GM18508 (cell line): Measurements from ENCODE around the gene SLFN11.
A peak's percentile ranks its signal among the peaks of the same experiment; 100 is the strongest.
"Not testable (repeated sequence)": the region's sequence is repeated elsewhere in the genome, so short reads cannot be mapped to it uniquely, and the experiment has no call there.

Source experiments
- ATAC-seq: cut with Tn5 transposase; IDR thresholded peaks from one replicate; pipeline ENCODE4 v1.9.1; 2021; ENCODE audit warnings: moderate number of reproducible peaks; ENCODE audit not compliant: insufficient read depth, unreplicated experiment

SLFN11 gene

GRCh38 chr17:35368081-35368830 lies 5.2 kb downstream of the SLFN11 start:
- peak; percentile 81 for ATAC-seq

- ATAC-seq: no peak
Observed at GRCh38 chr17:35361027-35361426, 12.4 kb downstream of the SLFN11 start.

DNA sequence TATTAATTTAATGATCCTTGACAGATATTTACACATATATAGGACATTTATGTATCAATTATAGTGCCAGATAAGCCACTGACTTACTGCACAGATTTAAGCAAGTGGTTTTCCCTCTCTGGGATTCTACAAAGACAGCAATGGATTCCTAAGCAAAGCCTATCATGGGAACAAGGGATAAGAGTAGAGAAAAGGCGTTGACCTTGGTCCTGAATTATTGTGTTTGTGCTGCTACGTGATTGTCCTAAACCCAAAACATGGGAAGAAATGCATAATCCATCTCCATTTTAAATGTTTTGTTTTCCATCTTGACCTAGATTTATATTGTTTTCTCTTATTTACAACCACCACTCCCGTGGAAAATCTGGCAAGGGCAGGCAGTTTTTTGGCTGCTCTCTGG lies 14.0 kb downstream of the SLFN11 start:
- no peak for ATAC-seq

GRCh38 chr17:35352284-35352683 lies 21.1 kb downstream of the SLFN11 start:
- no peak for ATAC-seq

- no peak for ATAC-seq
Observed at GRCh38 chr17:35350493-35350892, 22.9 kb downstream of the SLFN11 start.

GRCh38 chr17:35345926-35346771 lies 27.3 kb downstream of the SLFN11 start:
- ATAC-seq: no peak

DNA sequence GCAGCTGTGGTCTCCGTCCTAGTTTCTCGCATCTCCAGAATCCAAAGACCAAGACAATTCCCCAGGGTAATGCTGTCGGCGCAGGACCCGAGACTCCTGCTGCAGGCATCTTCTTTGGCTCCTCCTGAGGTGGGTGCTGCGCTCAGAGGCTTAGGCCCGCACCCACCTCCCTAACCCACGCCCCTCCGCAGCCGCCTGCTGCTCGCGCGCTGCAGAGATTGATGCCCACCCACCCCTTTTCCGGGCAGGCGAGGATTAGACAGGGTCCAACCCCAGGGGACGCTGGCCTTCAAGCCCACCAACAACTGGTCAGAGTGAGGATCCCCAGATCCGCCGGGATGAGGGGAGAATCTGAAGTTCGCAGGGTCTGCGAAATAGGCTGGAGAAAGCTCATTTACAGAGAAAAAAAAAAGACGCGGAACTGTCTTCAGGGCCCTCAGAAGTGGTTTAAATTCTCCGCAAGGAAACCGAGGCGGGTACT lies 27.9 kb downstream of the SLFN11 start:
- ATAC-seq: no peak

DNA sequence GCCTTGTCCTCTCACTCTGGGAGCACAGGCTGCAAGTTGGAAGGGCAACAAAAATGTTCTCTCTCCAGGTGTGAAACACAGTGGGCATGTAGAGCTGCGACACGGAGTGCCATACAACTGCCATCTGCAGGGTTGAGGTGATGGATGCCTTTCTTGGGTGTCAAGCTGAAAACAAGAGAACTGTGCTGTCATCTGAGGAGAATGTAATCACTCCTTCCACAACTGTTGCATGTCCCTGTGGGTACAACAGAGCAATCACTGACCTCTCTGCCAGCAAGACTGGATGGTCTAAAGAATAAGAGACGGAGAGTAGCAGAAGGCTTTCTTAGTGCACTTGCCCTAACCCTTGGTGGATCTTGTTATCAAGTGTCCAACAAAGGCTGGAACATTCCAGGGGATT lies 29.2 kb downstream of the SLFN11 start:
- ATAC-seq: no peak

DNA sequence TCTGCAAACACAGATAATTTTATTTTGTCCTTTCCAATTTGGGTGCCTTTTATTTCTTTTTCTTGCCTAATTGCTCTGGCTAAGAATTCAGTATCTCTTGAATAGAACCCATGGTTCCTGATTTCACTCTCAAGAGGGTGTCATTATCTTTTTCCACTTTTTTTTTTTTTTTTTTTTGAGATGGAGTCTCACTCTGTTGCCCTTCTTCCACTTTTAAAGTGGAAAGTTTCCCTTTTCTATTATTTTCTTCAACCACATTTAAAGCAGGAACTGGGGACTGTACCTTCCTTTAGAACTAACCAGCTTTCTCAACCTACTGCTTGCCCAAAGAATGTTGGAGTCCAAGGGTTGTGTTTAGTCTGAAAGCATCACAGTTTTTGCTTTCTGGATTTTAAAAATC lies 31.1 kb downstream of the SLFN11 start:
- ATAC-seq: no peak

DNA sequence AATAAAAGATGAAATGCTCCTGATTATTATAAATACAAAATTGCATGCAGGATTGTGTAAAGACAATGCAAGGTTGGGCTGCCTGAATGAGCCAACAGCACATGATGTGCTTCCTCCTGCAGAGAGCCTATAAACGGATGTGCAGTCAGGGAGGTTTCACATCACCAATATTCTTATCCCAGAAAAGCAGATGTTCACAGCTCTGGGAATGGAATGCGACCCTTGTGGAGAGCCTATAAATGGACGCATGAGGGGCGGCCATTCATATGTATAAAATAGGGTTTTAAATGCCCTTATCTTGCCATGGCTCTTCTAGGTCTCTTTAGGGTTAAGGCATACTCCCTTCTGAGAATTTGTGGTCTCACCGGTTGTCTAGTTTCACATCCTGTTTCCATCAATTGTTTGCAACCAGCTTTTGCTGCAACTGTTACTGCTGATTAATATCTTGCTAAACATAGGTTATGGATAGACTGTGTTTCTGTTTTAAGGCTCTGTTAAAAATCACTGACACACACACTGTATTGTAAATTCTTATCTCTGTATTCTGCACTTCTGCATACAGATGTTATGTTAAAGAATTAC lies 31.9 kb downstream of the SLFN11 start:
- ATAC-seq: no peak

- no peak for ATAC-seq
Observed at GRCh38 chr17:35338230-35338629, 35.2 kb downstream of the SLFN11 start.

- no peak for ATAC-seq
Observed at GRCh38 chr17:35337364-35337763, 36.1 kb downstream of the SLFN11 start.

- not testable (repeated sequence) for ATAC-seq
Observed at GRCh38 chr17:35333578-35333977, 39.8 kb downstream of the SLFN11 start.

DNA sequence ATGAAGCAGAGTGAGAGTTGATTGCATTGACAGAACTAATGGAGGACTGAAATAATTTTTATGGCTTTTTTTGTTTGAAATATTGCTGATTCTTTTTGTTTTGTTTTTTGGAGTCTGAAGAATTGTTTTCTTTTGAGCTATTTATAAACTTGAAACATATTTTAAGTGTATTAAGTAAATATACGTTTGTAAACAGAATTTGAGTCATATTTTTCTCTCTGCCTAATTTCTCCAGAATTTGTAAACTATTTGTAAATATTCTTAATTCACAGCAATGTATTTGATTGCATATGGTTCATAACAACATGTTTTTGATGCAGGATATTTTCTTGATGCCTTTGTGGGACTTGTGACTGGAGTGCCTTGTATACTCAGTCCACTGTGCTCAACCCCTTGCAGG lies 50.7 kb downstream of the SLFN11 start:
- no peak for ATAC-seq

DNA sequence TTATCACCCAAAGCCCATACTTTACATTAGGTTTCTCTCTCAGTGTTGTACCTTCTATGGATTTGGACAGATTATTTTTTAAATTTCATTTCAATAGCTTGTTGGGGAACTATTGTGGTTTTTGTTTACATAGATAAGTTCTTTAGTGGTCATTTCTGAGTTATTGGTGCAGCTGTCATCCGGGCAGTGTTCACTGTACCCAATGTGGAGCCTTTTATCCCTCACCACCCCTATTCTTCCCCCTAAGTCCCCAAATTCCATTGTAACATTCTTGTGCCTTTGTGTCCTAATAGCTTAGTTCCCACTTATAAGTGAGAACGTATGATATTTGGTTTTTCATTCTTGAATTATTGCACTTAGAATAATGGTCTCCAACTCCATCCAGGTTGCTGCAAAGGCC lies 57.5 kb downstream of the SLFN11 start:
- ATAC-seq: no peak

- ATAC-seq: no peak
Observed at GRCh38 chr17:35315283-35315682, 58.1 kb downstream of the SLFN11 start.

DNA sequence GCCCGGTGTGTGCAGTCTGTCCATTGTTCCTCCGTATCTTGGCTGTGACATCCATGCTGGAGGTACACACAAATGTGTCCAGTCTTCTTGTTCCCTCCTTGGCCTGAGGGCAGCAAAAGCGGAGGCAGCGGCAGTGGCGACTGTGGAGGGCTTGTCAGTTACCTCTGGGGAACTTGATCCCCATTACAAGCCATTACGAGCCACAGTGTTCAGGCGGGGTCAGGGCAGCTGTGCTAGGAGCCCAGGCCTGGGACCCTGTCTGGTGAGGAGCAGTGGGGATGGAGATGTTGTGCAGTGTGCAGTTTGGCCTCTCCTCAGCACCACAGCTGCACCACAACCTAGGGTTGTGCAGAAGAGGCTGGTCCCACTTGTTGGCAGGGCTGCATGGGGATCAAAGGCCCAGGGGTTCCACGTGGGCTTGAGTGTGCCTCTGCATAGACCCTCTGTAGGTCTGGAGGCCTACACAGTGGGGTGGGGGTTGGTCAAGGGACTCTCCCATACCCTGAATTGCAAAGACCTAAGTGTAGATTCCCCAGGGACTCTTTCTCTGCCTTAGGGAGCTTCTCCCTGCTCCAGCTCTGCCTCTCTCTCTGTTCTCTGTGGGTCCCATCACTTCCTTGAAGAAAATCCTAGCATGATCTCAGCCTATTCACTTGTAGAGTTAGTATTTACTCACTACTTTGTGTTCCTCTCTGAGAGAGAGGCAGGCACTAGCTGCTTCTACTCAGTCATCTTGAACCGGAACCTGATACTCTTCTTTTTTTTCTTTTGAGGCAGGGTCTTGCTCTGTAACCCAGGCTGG lies 58.8 kb downstream of the SLFN11 start:
- no peak for ATAC-seq

GRCh38 chr17:35313875-35314409 lies 59.5 kb downstream of the SLFN11 start:
- ATAC-seq: no peak

DNA sequence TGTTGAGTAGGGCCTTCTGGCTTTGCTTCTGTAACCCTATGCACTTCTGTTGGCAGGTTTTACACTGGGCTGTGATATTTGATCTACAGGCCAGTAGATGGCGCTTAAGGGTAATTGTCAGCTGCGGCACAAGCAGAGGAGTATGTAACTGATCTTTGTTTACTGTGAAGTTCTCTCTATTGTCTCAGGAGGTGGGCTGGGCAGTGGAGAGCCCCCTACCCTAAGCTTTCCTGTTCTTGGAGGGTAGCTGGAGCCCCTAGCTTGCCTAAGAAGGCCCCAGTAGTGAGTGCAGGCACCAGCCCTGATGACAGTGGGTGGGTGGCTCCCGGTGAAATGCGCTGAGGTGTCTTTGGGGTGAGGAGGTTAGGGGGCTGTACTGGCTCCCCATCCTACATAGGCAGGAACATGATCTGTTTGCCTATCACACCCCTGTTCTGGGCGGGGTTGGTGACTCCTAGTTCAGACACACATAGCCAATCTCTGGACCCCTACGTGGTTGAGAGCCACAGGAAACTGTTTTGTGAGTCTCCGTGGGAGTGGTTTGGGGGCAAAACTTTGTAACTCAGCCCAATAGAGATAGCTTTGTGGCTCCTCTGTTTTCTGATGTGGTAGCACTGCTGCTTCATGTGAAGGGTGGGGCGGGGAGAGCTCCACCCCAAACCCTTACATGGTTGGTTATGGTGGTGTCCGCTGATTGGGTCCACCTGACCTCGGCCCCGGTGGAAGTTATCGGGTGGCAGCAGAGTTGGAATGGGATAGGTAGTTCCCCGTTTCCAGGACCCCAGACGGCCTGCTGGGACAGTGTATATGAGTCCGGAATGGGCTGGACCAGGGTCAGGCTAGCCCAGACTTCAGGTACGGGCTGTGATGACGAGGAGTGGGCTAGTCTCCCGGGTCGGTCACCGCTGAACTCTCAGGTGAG lies 60.4 kb downstream of the SLFN11 start:
- no peak for ATAC-seq
